ENCODE measurements around the gene KIF20B.

- no peak for TF ChIP-seq HNF1B (CRISPR knock-in tag; IDR thresholded peaks at IDR 0.05)
- no peak for TF ChIP-seq ZNF788 (CRISPR knock-in tag; IDR thresholded peaks at IDR 0.05; ENCODE audit: borderline replicate concordance)
- no peak for TF ChIP-seq EZH2 (conservative IDR thresholded peaks at IDR 0.05; ENCODE audit: low read depth, low read length)
- TF ChIP-seq ARID2 (CRISPR knock-in tag; IDR thresholded peaks at IDR 0.05; ENCODE audit: borderline replicate concordance), result no peak
Measured at GRCh38 chr10:89659143-89660131, 42.0 kb upstream of the KIF20B start.
